Measurements from ENCODE around the gene NTM. TPM values are rescaled to one million over a fixed set of nuclear protein-coding genes. Genes with fewer than 3 reads are reported as not detected.

The NTM gene
- total and polyA plus RNA-seq, 2 of the 8 experiments (the other 6 are each of a cell fraction or from before 2014, with no cell fraction given): 13.4 to 20.0 TPM

GRCh38 chr11:132047167-132047566, 676.8 kb downstream of the NTM start:
- Histone ChIP-seq H4K5ac (ENCODE audit: insufficient read length, low read depth, low read length) (no peak overlapping the region), H2BK15ac (ENCODE audit: low read length) (no peak overlapping the region), H3K36me3 (ENCODE audit: control insufficient read depth in 2 of 4, insufficient read depth in 4 of 4, low read length in 3 of 4) (no peaks in the 10 kb centered on the region), H3K56ac (replicated peaks; ENCODE audit: insufficient read length, low read depth, low read length) (no peak overlapping the region), H3K4me1 (replicated peaks in 1 of 4; ENCODE audit: control insufficient read depth in 3 of 4, insufficient read depth in 4 of 4, low read length in 3 of 4) (peaks cover 5 to 15% (median 13%) of the 10 kb centered on the region in 4 experiments), H4K20me1 (replicated peaks in 1 of 2; ENCODE audit: control insufficient read depth in 1 of 2, insufficient read depth in 2 of 2, low read length in 2 of 2) (no peaks in the 10 kb centered on the region), H3K27ac (ENCODE audit: low read depth, low read length) (no peak overlapping the region), H3K4ac (replicated peaks; ENCODE audit: insufficient read length, low read depth, low read length) (no peak overlapping the region), H2BK20ac (ENCODE audit: low read length) (no peak overlapping the region), H3K14ac (ENCODE audit: insufficient read length) (no peak overlapping the region), H2AFZ (ENCODE audit: low read length) (no peak overlapping the region), H2BK120ac (replicated peaks; ENCODE audit: low read depth, low read length) (no peak overlapping the region), H2BK12ac (ENCODE audit: low read depth, low read length) (no peak overlapping the region), H3K9ac (replicated peaks in 1 of 4; ENCODE audit: extremely low read depth in 1 of 4, low read depth in 3 of 4, low read length in 3 of 4) (no peak overlapping the region), H3K4me3 (ENCODE audit: extremely low read depth in 1 of 4, insufficient read depth in 2 of 4, low read depth in 3 of 4, low read length in 4 of 4) (no peak overlapping the region), H2BK5ac (ENCODE audit: low read depth, low read length) (no peak overlapping the region), H4K91ac (replicated peaks; ENCODE audit: insufficient read length, low read length) (no peak overlapping the region), H3K18ac (ENCODE audit: extremely low read depth, low read length) (no peak overlapping the region), H2AK5ac (ENCODE audit: low read depth, low read length) (no peak overlapping the region), H3K79me1 (ENCODE audit: low read depth, low read length) (no peaks in the 10 kb centered on the region), H3K4me2 (ENCODE audit: insufficient read depth in 1 of 2, low read depth in 2 of 2, low read length in 2 of 2) (no peak overlapping the region), H4K8ac (ENCODE audit: extremely low read depth, insufficient read depth, low read length) (no peak overlapping the region), H3K79me2 (ENCODE audit: control insufficient read depth in 1 of 2, insufficient read depth in 2 of 2, low read length in 2 of 2) (no peaks in the 10 kb centered on the region), H3K23ac (ENCODE audit: insufficient read length) (no peak overlapping the region), H3K9me3 (ENCODE audit: insufficient read depth in 2 of 2, low read depth in 1 of 2, low read length in 1 of 2) (no peaks in the 10 kb centered on the region), H3K23me2 (ENCODE audit: low read depth, low read length) (peaks cover 4% of the 10 kb centered on the region; the same call in 1 of the 2 replicates), H3K27me3 (replicated peaks in 1 of 4; ENCODE audit: control insufficient read depth in 3 of 4, extremely low read depth in 1 of 4, insufficient read depth in 3 of 4, low read length in 3 of 4) (no peaks in the 10 kb centered on the region)
- TF ChIP-seq SIX5 (IDR thresholded peaks at IDR 0.05; ENCODE audit: low read depth, low read length) (no peak), NRF1 (IDR thresholded peaks at IDR 0.05; ENCODE audit: low read depth, low read length) (no peak), CHD1 (IDR thresholded peaks at IDR 0.05; ENCODE audit: low read depth, low read length) (no peak)
- ChIA-PET POLR2A (ENCODE audit: partially characterized antibody) (no interaction called here), CTCF (ENCODE audit: partially characterized antibody) (interaction anchor here (0.6 to 1.4 kb wide), 5 partner anchors 10 to 286 kb away, joined by 3 to 6 read pairs (median 4); no protein-coding TSS in a partner anchor)
- DNase-seq (ENCODE audit: low read depth in 1 of 2, low spot score in 2 of 2) (no peak), FAIRE-seq (no peak)
